Activated CD8-positive, alpha-beta memory T cell treated with anti-CD3 and anti-CD28 coated beads, Interleukin-2, amount 50 U/mL, for 1 hour (primary cell): ENCODE results near the gene CHMP4A.

ENCODE experiments used
- DNase-seq: peaks from one replicate; pipeline ENCODE4 v3.0.0-alpha.2; 2020; ENCODE audit errors: extremely low read depth

CHMP4A gene

GRCh38 chr14:24178399-24179178 lies 34.7 kb downstream of the CHMP4A start:
- no peak for DNase-seq

DNA sequence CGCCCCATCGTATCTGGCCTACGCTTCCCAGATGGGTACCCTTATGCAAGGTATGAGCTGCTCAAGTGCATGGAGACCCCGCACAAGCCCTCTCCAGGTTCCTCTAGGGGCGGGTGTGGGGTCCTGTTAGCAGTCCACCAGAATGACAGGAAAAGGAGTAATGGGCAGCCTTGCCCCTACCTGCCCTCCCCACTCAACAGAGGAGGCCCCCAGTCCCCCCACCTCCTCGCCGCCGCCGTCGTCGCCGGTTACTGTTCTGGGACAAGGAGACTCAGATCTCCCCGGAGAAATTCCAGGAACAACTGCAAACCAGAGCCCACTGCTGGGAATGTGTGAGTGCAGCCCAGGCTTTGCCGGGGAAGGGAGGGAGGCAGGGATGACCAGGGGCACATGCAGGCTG lies 35.4 kb downstream of the CHMP4A start:
- DNase-seq, result no peak

- DNase-seq, result no peak
Measured at GRCh38 chr14:24177041-24177825, 36.1 kb downstream of the CHMP4A start.

GRCh38 chr14:24176599-24176998 lies 36.7 kb downstream of the CHMP4A start:
- DNase-seq, result no peak

DNA sequence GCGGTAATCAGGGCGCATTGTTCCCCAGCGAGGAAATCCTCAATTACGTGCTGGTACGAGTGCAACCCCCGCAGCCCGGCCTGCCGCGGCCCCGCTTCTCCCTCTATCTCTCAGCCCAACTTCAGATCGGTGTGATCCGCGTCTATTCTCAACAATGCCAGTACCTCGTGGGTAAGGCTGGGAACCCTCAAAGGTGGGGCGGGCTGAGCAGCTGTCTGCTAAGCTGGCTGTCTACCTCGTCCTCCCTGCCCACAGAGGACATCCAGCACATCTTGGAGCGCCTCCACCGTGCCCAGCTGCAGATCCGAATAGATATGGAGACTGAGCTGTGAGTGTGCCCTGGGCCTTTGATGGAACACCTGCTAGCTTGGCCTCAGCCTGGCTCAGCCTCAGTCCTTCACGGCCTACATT lies 40.4 kb downstream of the CHMP4A start:
- DNase-seq, result no peak

- no peak for DNase-seq
Measured at GRCh38 chr14:24172261-24172860, 40.9 kb downstream of the CHMP4A start.

- peak; percentile 58 for DNase-seq
Measured at GRCh38 chr14:24171422-24172260, 41.6 kb downstream of the CHMP4A start, which contains the start of gene REC8. TSS of gene REC8 (plus strand) at chr14:24172080. CDS start at chr14:24172553, 473 bp downstream.

DNA sequence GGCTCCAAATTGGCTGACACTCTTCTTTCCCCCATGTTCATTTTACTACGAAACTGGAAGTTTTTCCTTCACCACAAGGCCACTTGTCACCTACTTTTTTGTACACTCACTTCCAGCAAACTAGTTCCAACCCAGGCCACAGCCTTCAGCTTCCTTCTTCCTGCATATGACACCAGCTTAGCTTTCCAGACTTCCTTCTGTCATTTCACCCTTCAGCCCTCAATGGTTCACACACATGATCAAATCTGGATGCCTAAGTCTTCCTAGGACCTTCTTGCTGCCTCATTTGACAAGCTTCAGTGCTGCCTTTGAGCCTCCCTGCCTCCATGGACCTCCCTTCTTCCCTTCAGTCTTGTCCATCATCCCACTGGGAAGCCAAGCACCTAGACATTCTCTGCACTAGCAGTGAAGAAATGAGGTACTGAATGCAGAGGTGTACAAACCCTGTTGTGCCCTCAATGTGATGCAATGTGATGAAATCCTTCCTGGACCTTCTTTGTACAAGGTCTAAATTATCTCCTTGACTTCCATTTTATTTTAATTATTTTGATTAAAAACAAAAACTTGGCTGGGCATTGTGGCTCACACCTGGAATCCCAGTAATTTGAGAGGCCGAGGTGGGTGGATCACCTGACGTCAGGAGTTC lies 45.7 kb downstream of the CHMP4A start:
- DNase-seq, result no peak

DNA sequence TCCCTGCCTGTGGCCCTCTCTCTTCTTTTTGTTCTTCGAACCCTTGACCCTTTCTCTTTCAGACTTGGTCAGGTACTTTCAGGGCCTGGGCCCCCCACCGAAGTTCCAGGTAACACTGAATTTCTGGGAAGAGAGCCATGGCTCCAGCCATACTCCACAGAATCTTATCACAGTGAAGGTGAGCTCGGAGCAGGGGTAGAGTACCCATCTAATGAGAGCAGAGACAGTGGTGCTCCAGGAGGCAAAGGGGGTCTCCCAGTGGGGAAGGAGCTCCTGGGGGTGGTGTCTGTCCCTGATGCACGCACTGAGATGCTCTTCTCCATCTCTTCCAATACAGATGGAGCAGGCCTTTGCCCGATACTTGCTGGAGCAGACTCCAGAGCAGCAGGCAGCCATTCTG lies 47.5 kb downstream of the CHMP4A start:
- no peak for DNase-seq

DNA sequence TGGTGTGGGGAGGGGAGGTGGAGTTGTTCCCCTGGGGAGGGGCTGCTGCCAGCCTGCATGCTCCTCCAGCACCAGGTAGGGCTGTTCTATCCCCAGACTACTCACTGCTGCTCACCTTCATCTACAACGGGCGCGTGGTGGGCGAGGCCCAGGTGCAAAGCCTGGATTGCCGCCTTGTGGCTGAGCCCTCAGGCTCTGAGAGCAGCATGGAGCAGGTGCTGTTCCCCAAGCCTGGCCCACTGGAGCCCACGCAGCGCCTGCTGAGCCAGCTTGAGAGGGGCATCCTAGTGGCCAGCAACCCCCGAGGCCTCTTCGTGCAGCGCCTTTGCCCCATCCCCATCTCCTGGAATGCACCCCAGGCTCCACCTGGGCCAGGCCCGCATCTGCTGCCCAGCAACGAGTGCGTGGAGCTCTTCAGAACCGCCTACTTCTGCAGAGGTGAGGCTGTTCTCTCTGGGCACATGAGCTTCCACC lies 48.7 kb downstream of the CHMP4A start:
- no peak for DNase-seq

DNA sequence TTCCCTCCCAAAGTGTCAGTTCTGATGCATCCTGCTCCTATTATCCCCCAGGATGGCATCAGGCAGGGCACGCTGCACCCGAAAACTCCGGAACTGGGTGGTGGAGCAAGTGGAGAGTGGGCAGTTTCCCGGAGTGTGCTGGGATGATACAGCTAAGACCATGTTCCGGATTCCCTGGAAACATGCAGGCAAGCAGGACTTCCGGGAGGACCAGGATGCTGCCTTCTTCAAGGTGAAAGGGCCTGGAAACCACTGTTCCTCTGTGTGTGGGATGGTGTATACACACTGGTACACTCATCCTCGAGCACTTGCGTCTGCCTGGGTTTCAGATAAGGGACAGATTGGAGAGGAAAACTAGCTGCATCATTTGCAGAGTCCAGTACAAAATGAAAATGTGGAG lies 51.2 kb downstream of the CHMP4A start:
- no peak for DNase-seq

DNA sequence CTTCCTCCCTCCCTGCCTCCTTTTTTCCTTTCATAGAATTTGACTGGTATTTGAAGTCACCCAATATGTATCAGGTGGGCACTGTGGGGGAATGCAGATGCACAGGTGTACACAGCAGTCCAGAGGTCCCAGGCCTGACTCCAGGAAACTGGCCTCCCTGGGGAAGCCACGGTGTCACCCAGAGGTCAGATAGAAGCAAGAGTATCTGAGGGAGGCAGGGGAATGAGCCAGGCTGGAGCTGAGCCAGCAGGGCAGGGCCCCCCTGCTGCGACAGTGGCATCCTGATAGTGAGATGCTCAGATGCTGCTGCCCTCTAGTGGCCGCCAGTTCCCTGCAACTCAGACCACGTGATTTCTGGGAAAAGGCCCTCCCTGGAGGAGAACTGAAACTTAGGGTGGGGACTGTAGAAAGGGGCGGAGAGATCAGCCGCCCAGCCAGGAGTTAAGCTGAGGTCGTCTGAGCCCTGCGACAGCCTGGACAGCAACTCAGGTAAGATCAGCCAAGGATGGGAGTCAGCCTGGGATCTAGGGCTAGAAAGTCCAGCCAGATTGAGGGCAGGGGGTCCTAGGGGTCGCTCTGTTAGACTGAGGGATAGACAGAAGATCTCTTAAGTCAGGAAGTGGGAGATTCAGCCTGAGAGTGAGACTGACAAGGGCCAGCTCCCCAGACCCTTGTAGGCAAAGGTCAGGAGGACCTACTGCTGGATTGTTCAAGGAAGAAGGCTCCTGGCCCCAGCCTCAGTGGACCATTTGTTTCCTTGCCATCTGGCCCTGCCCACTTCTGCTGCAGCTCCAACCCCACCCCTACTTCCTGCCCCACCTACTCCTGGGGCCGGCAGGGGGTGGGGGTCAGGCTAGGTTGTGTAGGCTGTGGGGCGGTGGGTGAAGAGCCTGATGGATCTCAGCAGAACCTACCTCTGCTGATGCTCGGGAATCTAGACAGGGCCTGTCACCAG lies 52.2 kb downstream of the CHMP4A start, which contains the start of gene IRF9:
TSS of gene IRF9 (plus strand) at position 416 of the 955 bp plus-strand sequence. CDS start 880 bp downstream, outside the sequence.
- DNase-seq, result peak; percentile 90

GRCh38 chr14:24160499-24160849 lies 52.8 kb downstream of the CHMP4A start:
- no peak for DNase-seq

DNA sequence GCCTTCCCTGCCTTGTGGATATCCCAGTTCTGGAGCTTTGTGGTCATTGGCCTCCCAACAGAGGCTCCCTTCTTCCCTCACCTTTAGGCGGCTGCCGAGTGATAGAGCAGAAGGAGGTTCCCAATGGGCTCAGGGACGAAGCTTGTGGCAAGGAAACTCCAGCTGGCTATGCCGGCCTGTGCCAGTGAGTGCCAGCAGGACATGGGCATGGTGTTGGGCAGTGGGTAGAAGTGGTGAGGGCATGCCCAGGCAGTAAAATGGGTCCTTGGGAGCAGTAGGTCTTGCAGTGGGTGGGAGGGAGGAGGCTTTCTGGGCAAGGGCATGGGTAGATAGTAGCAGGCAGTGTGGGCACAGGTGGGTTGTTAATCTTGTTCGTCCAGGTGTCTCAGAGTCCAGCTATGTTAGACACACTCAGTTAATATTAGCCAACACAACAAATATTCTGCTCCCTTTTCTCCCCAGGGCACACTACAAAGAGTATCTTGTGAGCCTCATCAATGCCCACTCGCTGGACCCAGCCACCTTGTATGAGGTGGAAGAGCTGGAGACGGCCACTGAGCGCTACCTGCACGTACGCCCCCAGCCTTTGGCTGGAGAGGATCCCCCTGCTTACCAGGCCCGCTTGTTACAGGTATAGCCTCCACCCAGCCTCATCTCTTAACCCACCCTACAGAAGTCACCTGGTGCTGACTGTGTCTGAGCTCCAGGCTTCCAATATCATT lies 53.4 kb downstream of the CHMP4A start:
- DNase-seq, result no peak
